Fibroblast of the aortic adventitia (primary cell): ENCODE measurements around the gene EGFLAM. TPM values are rescaled to one million over a fixed set of nuclear protein-coding genes. Genes with fewer than 3 reads are reported as not detected.
"Not testable (repeated sequence)": the region's sequence is repeated elsewhere in the genome, so short reads cannot be mapped to it uniquely, and the experiment has no call there.

ENCODE experiments used
- DNase-seq: peaks from one replicate; pipeline ENCODE4 v3.0.0-alpha.2; 2010; ENCODE audit warnings: low read depth
- H3K4me3 ChIP-seq: 2 replicates; pipeline ENCODE4 v1.5.1; 2011; ENCODE audit warnings: low read depth, mild to moderate bottlenecking, control low read depth, low read length, moderate library complexity
- total RNA-seq: library from RNA; depleted of rRNA; stranded (reverse); fragments of >200 nt; gene quantifications from 2 replicates; pipeline ENCODE4 v1.2.3, GENCODE V29; 2012; ENCODE audit warnings: low replicate concordance
- TF ChIP-seq, protein P1 (sequence below): IDR thresholded peaks from 2 replicates; pipeline ENCODE4 v1.5.1; 2011; ENCODE audit warnings: mild to moderate bottlenecking, low read length, control low read depth, inconsistent platforms; ENCODE audit not compliant: insufficient read depth

The EGFLAM gene
- total RNA-seq, 1 donor, result 16.2 TPM

- TF ChIP-seq, protein P1, sequence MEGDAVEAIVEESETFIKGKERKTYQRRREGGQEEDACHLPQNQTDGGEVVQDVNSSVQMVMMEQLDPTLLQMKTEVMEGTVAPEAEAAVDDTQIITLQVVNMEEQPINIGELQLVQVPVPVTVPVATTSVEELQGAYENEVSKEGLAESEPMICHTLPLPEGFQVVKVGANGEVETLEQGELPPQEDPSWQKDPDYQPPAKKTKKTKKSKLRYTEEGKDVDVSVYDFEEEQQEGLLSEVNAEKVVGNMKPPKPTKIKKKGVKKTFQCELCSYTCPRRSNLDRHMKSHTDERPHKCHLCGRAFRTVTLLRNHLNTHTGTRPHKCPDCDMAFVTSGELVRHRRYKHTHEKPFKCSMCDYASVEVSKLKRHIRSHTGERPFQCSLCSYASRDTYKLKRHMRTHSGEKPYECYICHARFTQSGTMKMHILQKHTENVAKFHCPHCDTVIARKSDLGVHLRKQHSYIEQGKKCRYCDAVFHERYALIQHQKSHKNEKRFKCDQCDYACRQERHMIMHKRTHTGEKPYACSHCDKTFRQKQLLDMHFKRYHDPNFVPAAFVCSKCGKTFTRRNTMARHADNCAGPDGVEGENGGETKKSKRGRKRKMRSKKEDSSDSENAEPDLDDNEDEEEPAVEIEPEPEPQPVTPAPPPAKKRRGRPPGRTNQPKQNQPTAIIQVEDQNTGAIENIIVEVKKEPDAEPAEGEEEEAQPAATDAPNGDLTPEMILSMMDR, result no peak
- DNase-seq, result no peak
- H3K4me3 ChIP-seq, result no peak overlapping the region
These were observed 61.1 kb downstream of the EGFLAM start for GRCh38 chr5:38319491-38319890.

DNA sequence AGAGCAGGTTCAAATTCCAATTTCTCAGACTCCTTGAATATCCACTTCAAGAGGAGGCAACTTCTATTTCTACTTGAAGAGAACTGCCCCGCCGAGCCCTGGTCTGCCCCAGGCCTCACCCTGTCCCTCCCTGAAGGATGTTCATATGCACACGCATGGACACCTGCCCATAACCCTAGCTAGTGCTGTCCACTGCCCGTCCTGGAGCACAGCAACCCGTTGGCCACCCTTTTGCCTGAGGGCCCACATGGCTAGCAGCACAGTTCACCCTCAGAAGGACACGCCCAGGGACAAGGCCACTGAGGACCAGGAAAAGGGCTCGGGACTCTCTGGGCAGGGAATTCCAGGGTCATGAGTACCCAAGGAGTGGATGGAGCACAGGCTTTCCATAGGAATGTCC lies 63.6 kb downstream of the EGFLAM start:
- H3K4me3 ChIP-seq, result no peak overlapping the region
- no peak for DNase-seq
- TF ChIP-seq, protein P1, result no peak

DNA sequence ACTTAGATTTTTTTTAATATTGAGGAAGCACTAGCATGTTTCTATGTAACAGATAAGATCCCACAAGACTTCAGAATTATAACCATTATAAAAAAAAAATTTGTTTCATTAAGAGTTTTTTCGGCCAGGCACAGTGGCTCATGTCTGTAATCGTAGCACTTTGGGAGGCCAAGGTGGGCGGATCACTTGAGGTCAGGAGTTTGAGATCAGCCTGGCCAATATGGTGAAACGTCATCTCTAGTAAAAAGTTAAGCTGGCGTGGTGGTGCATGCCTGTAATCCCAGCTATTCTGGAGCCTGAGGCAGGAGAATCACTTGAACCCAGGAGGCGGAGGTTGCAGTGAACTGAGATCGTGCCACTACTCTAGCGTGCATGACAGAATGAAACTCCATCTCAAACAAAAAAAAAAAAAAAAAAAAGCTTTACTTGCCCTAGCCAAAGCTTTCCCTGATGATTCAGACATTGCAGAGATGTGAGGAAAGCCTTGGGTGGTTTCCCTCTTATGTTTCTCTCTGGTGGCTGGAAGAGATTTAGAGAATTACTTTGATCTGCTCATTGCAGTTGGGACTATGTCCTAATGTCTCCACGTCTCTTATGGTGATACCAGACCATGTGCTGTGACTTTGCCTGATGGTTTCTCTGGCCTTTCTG lies 65.4 kb downstream of the EGFLAM start:
- TF ChIP-seq, protein P1, result no peak
- peak; percentile 82 for DNase-seq
- H3K4me3 ChIP-seq, result no peak overlapping the region

DNA sequence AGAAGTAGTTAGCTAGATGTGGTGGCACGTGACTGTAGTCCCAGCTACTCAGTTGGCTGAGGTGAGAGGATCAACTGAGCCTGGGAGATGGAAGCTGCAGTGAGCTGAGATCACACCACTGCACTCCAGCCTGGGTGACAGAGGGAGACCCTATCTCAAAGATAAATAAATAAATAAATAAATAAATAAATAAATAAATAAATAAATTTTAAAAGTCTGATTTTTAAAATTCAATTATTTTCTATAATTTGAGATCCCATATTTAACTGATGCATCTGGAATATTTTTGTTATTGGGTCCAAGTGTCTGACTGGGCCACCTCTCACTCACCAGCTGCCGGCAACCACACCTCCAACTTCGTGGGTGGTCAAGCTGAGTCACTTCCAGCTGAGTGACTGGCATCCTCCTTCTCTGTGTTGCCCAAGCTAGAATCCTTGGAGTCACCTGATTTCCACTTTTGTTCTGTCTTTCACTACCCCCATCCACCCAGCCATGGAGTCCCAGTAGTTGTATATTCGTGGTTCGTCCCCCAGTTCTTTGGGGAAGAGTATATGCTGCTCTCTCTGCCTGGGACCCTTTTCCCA lies 70.9 kb downstream of the EGFLAM start:
- no peak for DNase-seq
- H3K4me3 ChIP-seq, result no peak overlapping the region
- TF ChIP-seq, protein P1, result no peak

GRCh38 chr5:38330207-38330606 lies 71.8 kb downstream of the EGFLAM start:
- no peak overlapping the region for H3K4me3 ChIP-seq
- TF ChIP-seq, protein P1, result no peak
- DNase-seq, result no peak

GRCh38 chr5:38331831-38332230 lies 73.5 kb downstream of the EGFLAM start:
- TF ChIP-seq, protein P1, result no peak
- no peak for DNase-seq
- no peak overlapping the region for H3K4me3 ChIP-seq

- H3K4me3 ChIP-seq, DNase-seq: not testable (repeated sequence)
These were observed 74.8 kb downstream of the EGFLAM start for GRCh38 chr5:38333181-38333580.
